LNCAP (cell line): ENCODE data around the gene CSMD2.

Experiments used
- CTCF ChIP-seq: fragments of 450-650 bp; IDR thresholded peaks from 2 replicates; pipeline ENCODE4 v1.5.1; 2017; ENCODE audit warnings: mild to moderate bottlenecking

Gene CSMD2

GRCh38 chr1:34100332-34100731, 64.7 kb downstream of the CSMD2 start:
- TF ChIP-seq CTCF: no peak

- no peak for TF ChIP-seq CTCF
Observed at GRCh38 chr1:34089731-34090130, 75.3 kb downstream of the CSMD2 start.

DNA sequence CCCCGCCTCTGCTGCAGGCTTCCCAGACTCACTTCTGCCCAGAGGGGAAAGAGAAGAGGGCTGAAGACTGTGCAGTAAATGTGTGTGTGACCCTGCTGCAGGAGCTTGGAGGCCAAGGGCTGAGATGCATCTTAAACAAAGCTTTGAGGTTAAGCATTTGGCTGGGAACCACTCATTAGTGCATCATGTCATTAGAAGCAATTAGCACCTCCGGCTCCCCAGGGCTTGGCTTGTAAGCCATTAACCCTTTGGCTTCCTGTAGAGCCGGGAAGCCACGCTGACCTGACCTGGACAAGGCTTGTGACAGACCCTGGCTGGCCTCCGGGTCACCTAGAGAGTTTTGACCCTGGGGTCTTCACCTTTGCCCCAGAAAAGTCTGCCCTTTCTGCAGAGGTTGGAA, 77.0 kb downstream of the CSMD2 start:
- TF ChIP-seq CTCF: no peak

- no peak for TF ChIP-seq CTCF
Observed at GRCh38 chr1:34086561-34086960, 78.5 kb downstream of the CSMD2 start.

DNA sequence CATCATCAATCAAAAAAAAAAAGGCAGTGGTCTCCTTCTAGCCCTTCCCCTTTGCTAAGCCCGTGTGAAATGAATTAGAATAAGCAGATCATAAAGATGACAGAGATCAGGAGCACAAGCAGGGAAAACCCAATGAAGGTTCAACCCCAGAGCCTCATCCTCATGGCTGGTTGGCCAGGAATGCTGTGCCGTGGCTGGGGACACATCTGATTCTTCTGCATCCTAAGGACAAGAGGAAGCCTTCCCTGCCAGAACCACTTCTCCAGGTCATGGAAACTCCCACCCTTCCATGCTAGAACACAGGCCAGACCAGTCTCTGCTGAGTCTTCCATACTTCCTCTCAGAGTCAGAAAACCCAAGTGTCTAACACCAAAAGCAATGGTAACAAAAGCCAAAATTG, 81.1 kb downstream of the CSMD2 start:
- TF ChIP-seq CTCF: no peak

GRCh38 chr1:34078383-34078782, 86.6 kb downstream of the CSMD2 start:
- TF ChIP-seq CTCF: no peak

DNA sequence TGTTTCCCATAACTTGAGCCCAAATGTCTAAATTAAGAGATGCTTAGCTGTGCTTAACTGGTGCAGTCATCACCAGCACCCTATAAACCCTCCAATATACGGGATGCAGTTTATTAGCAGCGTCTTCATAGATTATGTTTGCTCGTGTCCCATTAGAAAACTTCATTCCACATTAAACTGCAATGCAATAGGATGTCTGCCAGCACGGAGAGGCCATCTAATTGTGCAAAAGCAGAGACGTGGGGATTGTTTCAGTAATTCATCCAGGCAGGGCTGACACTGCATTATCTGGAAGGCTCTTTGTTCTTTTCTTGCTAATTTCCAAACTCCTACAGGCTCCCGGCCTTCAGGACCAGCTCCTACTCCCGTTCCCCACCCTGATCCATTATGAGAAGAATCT, 89.5 kb downstream of the CSMD2 start:
- TF ChIP-seq CTCF: no peak

DNA sequence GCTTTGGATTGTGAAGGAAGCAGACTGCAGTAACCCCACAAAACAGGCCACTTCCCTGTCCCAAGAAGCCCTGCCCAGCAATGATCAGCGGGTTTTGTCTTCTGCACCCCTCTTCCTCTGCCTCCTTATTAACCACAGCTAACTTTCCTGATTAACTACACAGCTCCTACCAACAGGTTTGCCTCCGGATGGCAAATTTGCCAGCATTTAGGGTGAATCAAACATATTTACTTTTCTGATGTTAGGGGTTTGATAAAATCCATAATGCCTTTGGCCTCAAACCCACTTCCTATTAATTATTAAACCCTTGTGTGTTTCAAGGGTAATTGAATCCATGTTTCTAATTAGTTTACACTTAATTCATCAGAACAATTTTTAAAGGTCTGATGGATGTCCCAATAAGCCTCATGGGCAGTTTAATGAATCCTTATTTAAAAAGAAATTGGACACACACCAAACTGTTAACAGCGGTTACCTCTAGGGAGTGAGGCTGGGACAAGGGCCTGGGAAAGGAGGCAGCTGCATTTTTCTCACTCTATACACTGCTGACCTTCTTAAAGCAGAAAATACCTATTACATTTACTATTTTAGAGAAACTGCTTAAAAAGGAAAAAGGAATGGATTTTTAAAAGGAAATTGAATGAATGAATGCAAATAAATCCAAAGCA, 91.9 kb downstream of the CSMD2 start:
- TF ChIP-seq CTCF: no peak
